ENCODE measurements around the gene KAT2A. TPM values are rescaled to one million over a fixed set of nuclear protein-coding genes. Genes with fewer than 3 reads are reported as not detected.

KAT2A gene
- total RNA-seq, 6 experiments from 2014 or later: 21.5 to 36.2 (median 25.3) TPM

DNA sequence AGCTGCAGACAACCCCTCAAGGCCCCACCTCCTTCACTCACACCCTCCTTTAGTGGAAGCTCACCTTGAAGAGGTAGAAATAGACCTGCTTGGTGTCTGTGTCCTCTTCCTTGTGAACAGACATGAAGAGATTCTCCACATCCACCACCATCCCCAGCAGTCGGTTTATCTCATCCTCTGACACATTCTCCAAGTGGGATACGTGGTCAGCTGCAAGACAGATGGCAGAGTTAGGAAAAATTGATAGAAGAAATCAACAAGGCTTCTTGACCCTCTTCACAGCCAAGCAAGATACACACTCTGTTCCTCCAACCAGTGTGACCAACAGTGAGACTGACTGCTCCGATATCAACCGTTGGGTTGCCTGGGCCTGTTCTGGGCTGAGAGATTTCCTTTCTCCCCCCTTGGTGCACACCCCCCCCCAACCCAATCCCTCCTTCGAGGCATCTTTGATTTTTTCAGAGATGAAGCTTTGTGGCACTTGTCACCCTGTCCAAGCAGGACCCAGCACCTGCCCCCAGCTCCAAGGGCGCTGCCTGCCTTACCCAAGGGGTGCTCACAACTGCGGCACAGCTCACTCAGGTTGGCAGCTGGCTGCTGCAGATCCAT is 902 bp downstream of the KAT2A start:
- Mint-ChIP-seq H3K27me3 (ENCODE audit: insufficient read depth) (peaks cover 5% of the 10 kb centered on the region), H3K9me3 (no peaks in the 10 kb centered on the region), H3K4me3 (peak overlapping the region; percentile 76), H3K27ac (peak overlapping the region; percentile 53), H3K36me3 (ENCODE audit: low read depth) (peaks cover 19% of the 10 kb centered on the region), H3K4me1 (ENCODE audit: low read depth) (peaks cover 29% of the 10 kb centered on the region)
- TF ChIP-seq, protein P1, sequence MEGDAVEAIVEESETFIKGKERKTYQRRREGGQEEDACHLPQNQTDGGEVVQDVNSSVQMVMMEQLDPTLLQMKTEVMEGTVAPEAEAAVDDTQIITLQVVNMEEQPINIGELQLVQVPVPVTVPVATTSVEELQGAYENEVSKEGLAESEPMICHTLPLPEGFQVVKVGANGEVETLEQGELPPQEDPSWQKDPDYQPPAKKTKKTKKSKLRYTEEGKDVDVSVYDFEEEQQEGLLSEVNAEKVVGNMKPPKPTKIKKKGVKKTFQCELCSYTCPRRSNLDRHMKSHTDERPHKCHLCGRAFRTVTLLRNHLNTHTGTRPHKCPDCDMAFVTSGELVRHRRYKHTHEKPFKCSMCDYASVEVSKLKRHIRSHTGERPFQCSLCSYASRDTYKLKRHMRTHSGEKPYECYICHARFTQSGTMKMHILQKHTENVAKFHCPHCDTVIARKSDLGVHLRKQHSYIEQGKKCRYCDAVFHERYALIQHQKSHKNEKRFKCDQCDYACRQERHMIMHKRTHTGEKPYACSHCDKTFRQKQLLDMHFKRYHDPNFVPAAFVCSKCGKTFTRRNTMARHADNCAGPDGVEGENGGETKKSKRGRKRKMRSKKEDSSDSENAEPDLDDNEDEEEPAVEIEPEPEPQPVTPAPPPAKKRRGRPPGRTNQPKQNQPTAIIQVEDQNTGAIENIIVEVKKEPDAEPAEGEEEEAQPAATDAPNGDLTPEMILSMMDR (IDR thresholded peaks at IDR 0.05): no peak
- DNase-seq: no peak

DNA sequence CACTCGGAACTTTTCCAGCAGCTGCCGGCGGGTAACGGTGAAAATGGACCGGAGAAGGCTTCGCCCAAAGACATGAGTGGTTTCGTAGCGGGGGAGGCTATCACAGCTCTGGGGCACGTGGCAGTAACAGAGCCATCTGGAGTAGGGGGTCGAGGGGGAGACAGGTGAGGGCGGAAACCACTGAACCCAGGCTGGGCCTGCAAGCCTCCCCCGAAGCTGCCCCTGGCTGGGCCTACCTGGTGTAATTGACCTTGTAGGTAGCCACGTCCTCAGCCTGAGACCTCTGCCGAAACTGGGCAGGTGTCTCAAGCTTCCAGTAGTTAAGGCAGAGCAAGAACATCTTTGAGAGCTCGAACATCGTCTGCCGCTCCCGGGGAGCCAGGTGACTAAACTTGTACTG is 1.9 kb downstream of the KAT2A start:
- DNase-seq: no peak
- Mint-ChIP-seq H3K27ac (no peak overlapping the region; the same call in 1 of the 2 replicates), H3K27me3 (ENCODE audit: insufficient read depth) (peaks cover 5% of the 10 kb centered on the region), H3K36me3 (ENCODE audit: low read depth) (peaks cover 14% of the 10 kb centered on the region), H3K9me3 (no peaks in the 10 kb centered on the region), H3K4me3 (no peak overlapping the region), H3K4me1 (ENCODE audit: low read depth) (peaks cover 29% of the 10 kb centered on the region)
- TF ChIP-seq, protein P1 (IDR thresholded peaks at IDR 0.05): no peak

DNA sequence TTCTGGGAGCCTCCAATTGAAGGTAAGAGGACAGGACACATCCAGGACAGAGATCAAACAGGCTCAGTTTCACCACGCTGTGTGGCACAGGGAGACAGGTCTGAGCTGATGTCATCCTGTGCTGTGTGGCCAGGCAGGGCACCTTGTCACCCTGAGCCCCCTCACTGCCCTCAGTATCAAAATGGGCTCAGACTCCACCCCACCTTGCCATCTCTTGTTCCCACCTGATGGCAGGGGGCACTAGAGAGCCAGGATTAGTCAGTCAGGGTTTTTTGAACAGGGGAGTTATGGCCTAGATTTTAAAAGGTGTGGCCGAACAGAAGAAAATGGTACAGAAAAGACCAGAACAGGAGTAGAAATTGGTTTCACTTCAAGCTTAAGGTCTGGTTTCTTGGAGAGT is 2.6 kb downstream of the KAT2A start:
- TF ChIP-seq, protein P1 (IDR thresholded peaks at IDR 0.05): peak; percentile 72
- Mint-ChIP-seq H3K4me3 (no peak overlapping the region), H3K36me3 (ENCODE audit: low read depth) (peaks cover 13% of the 10 kb centered on the region), H3K27ac (no peak overlapping the region; the same call in 1 of the 2 replicates), H3K9me3 (no peaks in the 10 kb centered on the region), H3K27me3 (ENCODE audit: insufficient read depth) (peaks cover 5% of the 10 kb centered on the region), H3K4me1 (ENCODE audit: low read depth) (peaks cover 29% of the 10 kb centered on the region)
- no peak for DNase-seq

DNA sequence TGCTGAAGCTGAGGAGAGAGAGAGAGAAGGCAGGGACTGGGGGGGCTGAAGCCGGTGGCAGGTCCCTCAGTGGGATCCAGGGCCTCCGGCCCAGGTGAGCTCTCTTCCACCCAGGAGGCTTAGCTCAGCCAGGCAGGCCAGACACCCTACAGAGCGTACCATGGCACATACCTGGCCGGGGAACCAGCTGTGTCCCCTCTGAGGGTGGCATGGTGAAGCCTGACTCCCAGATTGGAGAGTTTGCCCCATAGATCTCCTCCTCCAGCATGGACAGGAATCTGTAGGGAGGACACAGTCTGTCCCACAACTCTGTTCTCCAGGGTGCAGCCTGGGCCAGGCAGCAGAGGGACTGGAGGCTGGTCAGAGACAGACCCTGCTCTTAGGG is 3.0 kb downstream of the KAT2A start:
- Mint-ChIP-seq H3K9me3 (no peaks in the 10 kb centered on the region), H3K27me3 (ENCODE audit: insufficient read depth) (peaks cover 5% of the 10 kb centered on the region), H3K4me1 (ENCODE audit: low read depth) (peaks cover 29% of the 10 kb centered on the region), H3K4me3 (no peak overlapping the region), H3K36me3 (ENCODE audit: low read depth) (peaks cover 10% of the 10 kb centered on the region), H3K27ac (no peak overlapping the region)
- no peak for DNase-seq
- TF ChIP-seq, protein P1 (IDR thresholded peaks at IDR 0.05): no peak

DNA sequence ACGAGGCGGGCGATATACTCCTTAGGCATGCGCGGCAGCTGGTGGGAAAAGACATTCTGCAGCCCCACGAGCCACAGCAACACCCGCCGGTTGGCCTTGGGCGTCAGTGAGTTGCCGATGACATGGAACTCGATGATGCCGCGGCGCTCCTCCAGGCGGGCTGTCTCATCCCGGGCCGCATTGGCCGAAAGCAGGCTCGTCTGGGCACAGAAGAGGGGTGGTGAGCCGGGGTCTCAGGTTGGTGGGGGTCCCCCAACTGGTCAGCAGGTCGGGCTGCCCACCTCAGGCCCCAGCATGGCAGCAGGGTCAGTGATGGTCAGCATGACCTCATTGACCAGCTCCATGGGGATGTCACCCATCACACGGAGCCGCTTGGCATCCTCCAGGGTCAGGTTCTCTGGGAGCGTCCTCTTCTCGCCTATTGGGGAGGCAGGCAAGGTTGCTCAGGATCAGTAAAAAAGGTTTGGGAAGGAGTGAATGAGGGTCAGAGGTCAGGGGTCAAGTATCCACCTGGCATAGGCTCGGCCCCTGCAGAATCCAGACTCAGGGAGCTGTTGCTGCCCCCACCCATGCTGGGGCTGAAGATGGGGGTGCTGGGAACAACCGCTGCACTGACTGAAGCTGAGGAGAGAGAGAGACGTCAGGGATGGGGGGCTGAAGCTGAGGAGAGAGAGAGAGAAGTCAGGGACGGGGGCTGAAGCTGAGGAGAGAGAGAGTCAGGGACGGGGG is 3.6 kb downstream of the KAT2A start:
- TF ChIP-seq, protein P1 (IDR thresholded peaks at IDR 0.05): no peak
- Mint-ChIP-seq H3K36me3 (ENCODE audit: low read depth) (peaks cover 9% of the 10 kb centered on the region), H3K27ac (no peak overlapping the region), H3K27me3 (ENCODE audit: insufficient read depth) (peaks cover 5% of the 10 kb centered on the region), H3K4me1 (ENCODE audit: low read depth) (peaks cover 32% of the 10 kb centered on the region), H3K9me3 (no peaks in the 10 kb centered on the region), H3K4me3 (no peak overlapping the region)
- no peak for DNase-seq

Measured in HFFc6 (cell line).